NCI-H1092 treated with DMSO at 0.1 percent for 48 hours (cell line): Measurements from ENCODE around the gene GOLPH3.
"Not testable (repeated sequence)": the region's sequence is repeated elsewhere in the genome, so short reads cannot be mapped to it uniquely, and the experiment has no call there.

Experiments
- DNase-seq: peaks from one replicate; lab custom pipeline; 2025; lab: John Stamatoyannopoulos, UW

GOLPH3 gene

GRCh38 chr5:32135086-32135485 is 39.0 kb downstream of the GOLPH3 start:
- DNase-seq: no peak

DNA sequence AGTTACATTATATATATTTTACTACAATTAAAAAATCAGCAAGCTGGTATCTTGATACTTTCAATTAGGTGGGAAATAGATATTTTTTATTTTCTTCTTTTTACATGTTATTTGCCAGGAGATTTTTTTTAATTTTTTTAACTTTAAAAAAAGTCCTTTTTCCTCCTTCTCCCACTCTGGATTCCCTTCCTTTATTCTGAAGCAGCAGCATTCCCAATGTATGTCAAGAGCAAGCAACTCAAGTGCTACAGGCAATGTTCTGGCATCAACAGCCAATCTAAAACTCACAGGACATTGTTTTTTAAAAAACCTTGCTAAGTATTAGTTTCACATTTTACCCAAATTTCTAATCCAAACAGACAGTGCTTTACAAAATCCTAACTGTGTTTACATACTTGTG is 41.4 kb downstream of the GOLPH3 start:
- DNase-seq: no peak

DNA sequence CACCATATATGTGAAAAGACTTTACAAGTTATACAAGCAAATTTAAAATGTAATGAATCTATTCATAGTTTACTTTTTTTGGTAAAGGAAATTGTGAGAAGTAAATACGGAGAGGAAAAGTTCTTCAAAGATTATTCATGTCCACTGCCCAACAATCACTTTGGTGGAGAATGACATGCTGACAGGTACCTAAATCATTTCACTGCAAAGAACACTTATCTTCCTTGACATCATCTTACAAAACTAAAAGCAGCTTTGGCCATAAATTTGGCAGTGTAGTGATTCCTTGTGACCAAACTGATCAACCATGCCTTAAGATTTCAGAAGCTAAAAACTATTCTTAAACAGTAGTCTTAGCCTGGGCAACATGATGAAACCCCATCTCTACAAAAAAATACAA is 42.5 kb downstream of the GOLPH3 start:
- DNase-seq: no peak

DNA sequence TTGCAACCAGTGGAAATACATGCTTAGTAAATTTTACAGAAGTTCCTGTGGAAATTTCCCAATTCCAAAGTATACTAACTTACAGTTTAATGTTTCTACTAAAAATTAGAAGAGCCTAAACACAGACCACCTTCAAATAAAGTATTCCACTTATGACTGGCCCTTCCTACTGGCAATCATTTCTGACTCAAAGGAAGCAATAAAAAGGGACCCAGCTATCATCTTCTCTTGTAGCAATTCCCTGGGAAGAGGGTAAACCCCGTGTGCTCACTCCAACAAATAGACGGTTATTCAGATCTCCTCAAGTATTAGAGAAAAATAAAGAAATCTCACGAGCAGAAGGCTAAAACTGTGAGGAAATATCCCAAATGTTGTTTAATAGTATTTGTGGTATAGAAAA is 43.3 kb downstream of the GOLPH3 start:
- no peak for DNase-seq

DNA sequence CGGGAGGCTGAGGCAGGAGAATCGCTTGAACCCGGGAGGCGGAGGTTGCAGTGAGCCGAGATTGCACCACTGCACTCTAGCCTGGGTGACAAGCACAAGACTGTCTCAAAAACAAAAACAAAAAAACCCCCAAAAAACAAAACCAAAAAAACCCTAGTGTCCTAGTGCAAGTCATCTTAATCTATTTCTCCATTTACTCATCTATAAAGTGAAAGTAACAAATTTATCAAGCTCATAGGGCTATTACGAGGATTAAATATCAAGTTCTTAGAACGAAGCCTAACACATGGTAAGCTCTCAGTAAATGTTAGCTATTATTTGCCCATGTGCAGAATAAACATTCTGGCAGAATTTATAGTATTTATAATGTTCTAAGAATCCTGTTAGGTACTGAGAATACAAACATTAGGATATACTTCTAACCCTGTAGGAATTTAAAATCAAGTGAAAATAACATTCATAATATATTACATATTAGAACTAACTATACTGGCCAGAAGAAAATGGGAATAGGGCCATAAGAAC is 45.0 kb downstream of the GOLPH3 start:
- no peak for DNase-seq

- DNase-seq: no peak
Measured at GRCh38 chr5:32127711-32128110, 46.4 kb downstream of the GOLPH3 start.

GRCh38 chr5:32126691-32127090 is 47.4 kb downstream of the GOLPH3 start:
- no peak for DNase-seq

- no peak for DNase-seq
Measured at GRCh38 chr5:32123889-32124676, 50.0 kb downstream of the GOLPH3 start.

- no peak for DNase-seq
Measured at GRCh38 chr5:32123058-32123805, 50.9 kb downstream of the GOLPH3 start.

DNA sequence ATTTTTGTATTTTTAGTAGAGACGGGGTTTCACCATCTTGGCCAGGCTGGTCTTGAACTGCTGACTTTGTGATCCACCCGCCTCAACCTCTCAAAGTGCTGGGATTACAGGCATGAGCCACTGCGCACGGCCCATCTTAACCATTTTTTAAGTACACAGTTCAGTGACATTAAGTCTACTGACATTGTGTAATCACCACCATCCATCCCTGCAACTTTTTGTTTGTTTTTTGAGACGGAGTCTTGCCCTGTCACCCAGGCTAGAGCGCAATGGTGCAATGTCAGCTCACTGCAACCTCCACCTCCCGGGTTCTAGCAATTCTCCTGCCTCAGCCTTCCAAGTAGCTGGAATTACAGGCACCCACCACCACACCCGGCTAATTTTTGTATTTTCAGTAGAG is 55.2 kb downstream of the GOLPH3 start:
- DNase-seq: not testable (repeated sequence)

GRCh38 chr5:32116574-32117313 is 57.4 kb downstream of the GOLPH3 start:
- no peak for DNase-seq

DNA sequence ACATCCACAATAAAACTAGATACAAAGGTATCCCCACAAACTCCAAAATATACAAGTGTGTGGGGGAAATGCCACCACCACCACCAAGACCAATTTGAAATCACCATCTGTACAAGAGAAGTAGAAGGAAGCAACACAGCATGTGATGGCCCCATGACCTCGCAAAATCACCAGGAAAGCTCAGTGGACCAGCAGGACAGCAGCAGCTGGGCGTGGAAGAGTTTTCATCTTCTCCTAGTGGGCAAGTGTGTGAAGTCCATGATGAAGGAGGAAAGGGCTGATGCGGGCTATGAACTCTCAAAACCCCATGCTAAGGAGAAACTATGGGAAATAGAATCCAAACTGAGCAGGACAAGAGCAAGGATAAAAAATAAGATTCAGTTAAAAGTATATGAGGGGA is 58.1 kb downstream of the GOLPH3 start:
- DNase-seq: no peak

GRCh38 chr5:32110111-32110696 is 63.9 kb downstream of the GOLPH3 start:
- no peak for DNase-seq

GRCh38 chr5:32109236-32109635 is 64.9 kb downstream of the GOLPH3 start:
- DNase-seq: no peak

- no peak for DNase-seq
Measured at GRCh38 chr5:32108167-32108566, 66.0 kb downstream of the GOLPH3 start.

DNA sequence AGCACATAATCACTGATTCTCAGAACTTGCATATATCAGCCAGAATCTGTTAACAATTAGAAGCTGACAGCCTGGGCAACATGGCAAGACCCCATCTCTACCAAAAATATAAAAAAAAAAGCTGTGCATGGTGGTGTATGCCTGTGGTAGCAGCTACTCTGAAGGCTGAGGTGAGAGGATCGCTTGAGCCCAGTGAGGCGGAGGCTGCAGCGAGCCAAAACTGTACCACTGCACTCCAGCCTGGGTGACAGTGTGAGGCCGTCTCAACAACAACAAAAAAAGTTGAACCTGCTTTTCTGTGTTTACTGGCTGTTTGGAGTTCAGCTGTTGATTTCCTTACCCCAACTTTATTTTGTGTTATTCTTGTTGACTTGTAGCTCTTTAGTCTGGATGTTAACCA is 66.8 kb downstream of the GOLPH3 start:
- DNase-seq: no peak

DNA sequence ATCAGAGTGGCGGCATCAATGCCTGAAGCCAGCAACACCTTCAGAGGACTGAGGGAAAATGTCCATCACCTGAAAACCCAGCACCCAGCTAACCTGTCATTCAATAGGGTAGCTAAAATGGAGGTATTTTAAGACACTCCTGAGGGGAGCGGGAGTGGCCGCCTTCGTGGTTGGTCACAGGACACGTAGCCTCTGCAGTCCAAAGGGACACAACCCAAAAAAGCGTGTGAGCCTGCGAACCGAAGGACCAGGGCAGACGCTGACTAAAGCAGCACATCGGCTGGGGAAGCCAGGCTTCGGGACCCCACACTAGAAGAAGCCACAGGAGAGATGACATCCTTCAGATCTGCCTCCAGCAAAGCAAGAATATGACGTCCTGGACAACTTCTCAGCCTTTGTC is 70.6 kb downstream of the GOLPH3 start:
- no peak for DNase-seq

DNA sequence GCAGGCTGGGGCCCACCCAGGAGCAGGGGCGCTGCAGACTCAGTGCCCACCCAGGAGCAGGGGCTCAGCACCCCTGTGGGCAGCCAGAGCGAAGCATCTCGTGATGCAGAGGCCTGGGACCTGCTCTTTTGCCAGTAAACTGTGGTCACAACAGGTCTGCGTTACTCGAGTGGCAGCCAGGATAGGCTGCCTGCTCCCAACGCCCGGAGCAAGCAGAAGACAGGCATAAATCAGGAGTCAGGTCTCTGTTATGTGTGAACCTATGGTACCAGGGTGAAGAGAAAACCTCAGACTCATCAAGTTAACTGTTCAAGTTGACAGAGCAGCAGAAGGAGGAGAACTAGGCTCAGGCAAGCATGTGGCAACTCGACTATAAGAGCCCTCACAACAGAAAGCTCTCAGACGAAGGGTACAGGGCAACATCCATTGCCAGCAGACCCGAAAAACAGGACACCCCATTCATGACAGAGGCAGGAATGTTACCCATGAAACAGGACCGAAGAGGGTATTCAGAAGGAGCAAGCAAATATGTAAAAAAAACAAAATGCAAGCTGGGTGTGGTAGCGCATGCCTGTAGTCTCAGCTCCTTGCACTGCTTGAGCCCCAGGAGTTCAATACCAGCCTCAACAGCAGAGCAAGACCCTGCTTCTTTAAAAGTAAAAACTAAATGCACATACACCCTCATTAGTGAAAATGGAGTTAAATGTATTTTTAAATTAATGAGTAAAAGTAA is 71.7 kb downstream of the GOLPH3 start:
- no peak for DNase-seq

DNA sequence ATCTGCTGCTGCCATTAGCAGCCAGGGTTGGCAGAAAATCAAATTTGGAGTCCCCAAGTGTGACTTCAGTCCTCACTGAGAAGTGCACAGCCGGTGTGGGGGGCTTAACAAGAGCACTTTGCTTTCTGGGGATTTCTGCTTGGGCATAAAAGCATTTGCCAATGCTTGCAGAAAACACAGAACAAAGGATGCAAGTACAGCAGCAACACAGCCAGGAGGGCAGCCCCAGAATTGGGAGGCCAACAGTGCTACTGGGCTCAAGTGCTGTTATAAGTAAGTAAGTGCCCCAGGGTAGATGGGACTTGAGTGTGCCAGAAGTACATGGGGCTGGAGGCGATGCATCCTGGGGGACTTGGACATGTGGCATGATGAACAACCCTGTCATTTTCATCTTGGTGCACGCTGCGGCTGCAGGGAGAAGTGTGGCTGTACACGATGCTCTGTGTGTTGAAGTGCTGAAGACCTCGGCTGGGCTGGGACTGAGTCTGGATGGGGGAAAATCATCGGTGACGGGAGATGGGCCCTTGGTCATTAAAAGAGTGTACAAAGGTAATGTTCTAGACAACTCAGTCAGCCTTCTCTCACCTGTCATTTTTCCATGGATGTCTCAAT is 73.3 kb downstream of the GOLPH3 start:
- DNase-seq: no peak

GRCh38 chr5:32100230-32100629 is 73.9 kb downstream of the GOLPH3 start:
- no peak for DNase-seq

DNA sequence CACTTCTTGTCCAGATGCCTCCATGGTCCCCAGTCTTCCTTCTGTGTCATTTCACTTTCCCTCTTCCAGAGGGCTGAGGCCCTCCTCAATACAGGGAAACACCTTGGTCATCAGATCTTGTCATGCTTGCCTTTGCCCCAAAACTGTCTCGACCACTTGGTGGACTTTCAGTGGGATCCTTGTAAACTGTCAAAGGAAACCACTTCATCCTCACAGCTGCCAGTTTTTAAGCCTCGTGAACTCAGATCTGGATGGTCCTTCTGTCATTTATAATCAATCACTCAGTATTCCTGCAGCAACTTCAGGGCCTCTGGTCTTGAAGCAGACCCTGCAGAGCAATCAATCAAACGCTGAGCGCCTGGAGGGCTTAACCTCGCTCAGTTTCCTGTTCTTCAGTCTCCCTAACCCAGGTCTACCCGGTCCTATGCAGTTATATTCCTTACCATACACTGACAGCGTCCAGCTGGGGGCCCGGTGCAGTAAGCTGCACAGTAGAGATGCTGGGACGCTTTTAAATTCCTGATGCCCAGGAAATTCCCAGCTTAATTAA is 74.6 kb downstream of the GOLPH3 start:
- no peak for DNase-seq
